Fibroblast of skin of right quadriceps (primary cell): ENCODE measurements around the gene SGPP2.
A peak's percentile ranks its signal among the peaks of the same experiment; 100 is the strongest.

Source experiments
- DNase-seq: peaks from one replicate; pipeline ENCODE4 v3.0.0-alpha.2; 2013

Gene SGPP2

DNA sequence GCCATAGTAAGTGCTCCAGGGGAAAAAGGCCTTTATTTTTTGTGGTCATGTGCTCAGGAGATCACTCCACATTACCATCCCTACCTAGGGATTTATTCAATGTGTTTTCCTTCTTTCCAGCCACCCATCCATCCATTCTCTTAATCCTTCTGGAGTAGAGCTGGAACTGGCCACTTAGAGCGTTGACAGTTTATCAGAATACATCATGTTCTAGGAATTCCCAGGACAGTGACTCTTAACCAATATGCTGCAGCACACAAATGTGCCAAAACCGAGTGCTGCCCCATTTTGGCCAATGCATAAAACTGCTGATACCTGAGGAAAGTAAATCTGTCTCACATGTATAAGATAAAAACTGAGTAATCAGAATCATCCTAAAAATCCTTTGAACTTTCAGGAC, 167.8 kb downstream of the SGPP2 start:
- no peak for DNase-seq

DNA sequence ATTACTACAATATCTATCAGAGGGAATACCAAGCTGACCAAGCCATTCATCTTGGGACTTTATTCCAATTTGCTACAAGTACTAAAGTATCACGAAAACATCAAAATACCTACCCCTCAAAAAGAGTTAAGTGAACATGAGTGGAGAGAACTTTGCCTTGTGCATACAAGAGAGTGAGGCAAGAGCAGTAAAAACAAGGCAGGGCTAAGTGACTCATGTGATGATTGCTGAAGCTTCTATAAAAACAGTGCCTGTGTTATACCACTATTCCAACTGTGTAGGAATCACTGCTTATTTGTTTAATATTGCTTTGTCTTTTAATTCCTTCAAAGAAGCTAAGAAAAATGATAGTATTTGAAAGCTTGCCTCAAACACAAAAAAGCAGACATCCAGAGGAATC, 170.3 kb downstream of the SGPP2 start:
- peak; percentile 43 for DNase-seq

DNA sequence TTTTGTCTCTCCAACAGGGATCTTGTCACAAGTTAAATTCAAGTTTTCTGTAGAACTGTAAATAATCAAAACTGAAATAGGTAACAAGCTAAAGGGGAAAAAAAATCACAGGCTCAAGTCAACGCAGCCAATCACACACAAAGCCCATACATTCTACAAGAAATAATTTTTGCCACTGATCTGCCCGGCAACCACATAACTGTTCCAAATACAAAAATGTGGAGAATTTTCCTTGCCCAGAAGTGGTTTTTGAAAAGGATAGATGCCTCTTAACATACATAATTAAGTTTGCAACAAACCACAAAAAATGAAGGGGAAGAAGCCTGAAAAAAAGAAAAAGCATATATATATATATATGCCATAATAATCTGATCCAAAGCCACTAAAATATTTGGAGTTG, 171.2 kb downstream of the SGPP2 start:
- no peak for DNase-seq

- no peak for DNase-seq
Observed at GRCh38 chr2:222598611-222599010, 174.3 kb downstream of the SGPP2 start.

- no peak for DNase-seq
Observed at GRCh38 chr2:222603501-222603900, 179.2 kb downstream of the SGPP2 start.

DNA sequence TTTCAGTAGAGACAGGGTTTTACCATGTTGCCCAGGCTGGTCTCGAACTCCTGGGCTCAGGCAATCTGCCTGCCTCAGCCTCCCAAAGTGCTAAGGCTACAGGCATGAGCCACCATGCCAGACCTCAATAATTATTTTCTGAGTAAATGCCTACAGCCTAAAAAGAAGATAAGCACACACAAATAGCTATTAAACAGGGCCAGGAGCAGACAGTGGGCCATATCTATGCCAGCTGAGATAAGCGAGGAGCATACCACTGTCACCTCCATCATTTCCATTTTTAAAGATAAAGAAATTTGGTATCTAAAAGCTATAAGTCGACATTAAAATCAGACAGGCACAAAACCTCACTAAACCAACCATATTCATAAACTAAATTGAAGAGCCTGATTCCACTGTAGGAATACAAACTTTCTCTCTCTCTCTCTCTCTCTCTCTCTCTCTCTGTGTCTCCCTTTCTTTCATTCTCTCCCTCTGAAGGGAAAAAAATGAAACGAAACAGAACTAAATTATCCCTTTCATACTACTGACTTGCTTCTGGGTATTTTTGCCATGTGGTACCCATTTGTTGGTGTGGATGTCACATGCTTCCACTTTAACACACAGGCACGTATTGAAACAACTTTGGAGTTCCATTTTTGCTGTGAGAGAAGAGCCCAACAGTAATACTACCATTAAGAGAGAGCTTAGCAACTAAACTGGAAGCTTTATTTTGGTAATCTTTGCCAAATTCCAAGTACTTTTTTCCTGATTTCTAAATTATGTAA, 180.6 kb downstream of the SGPP2 start:
- DNase-seq: no peak

DNA sequence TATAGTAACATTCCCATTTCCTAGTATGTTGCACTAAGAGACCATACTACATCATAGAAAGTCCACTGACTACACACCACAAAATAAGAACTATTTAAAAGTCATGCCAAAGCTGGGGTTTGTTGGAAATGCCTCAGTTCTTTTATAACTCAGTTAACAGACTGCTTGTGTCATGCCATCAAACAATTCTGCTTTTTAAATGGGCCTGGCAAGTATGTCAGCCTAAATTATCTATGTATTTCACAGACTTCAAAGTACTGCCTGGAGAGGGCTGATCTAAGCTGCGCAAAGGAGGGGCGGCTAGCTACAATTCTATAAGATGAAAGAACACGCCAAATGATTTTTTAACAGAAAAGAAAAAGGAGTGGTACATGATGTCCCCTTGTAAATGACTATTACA, 182.0 kb downstream of the SGPP2 start:
- DNase-seq: no peak

DNA sequence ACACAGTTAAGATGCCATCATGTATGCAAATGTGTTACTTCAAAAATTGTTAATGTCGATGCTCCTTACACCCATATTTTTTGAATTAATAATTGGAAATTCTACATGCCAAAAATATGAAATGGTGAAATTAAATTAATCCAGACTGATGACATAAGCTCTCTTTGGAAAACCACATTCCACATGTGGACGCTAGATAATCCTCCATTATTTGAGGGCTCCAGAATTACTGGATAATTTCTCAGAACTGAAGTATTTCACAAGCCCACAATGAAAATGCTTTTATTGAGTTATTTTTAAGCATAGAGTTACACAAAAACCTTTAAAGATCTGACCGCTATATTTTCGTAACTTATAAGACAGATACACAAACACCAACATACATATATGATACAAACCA, 183.7 kb downstream of the SGPP2 start:
- peak; percentile 29 for DNase-seq

DNA sequence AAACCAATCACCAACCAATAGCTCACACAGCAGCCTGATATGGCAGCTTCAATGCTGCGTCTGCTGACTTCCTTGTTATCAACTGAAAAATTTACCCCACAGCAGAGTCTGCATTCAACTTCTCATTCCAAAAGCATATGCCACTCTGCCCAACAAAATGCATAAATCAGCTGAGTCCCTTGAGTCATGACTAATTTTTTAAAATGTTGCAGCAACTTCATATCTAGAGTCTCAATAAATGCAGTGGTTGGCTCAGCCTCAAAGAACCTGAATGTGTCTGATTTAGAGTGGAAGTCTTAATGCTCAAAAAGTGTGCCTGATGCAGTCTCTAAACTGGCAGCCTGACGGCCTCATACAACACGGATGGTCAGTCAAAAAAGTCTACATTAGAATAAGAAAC, 185.0 kb downstream of the SGPP2 start:
- peak; percentile 43 for DNase-seq
